Fibroblast of lung (primary cell): Measurements from ENCODE around the gene DIS3L2.

Experiments used
- EZH2 ChIP-seq: IDR thresholded peaks from 2 replicates; pipeline ENCODE4 v1.5.1; 2012; ENCODE audit warnings: low read length, control low read depth, mild to moderate bottlenecking; ENCODE audit errors: missing control alignments
- TF ChIP-seq, protein P1 (sequence below), 2 donors: IDR thresholded peaks in 1 of 2; conservative IDR thresholded peaks in 1 of 2; 1 replicate in 1 of 2; 2 replicates in 1 of 2; pipeline ENCODE4 v1.5.1; 2011 to 2012; ENCODE audit warnings: low read length in 2 of 2, control low read depth in 1 of 2, inconsistent platforms in 1 of 2, low read depth in 1 of 2, mild to moderate bottlenecking in 1 of 2

DNA sequence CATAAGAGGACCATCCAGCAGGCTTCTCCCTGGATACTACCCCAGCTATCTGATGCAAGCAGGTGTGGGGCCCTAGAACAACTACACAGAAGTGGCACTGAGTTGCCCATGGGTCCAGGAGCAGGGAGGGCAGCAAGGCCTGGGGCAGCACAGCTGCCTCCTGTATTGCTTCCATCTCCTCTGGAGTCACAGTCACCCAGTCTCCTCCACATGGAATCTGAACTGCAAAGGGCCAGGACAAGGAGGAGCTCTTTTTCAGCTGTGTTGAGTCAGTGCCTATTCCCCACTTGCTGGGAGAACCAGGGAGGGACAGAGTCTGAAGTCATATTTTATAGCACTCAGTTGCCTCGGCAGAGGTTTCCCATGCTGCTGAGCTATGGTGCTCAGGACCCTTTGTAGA, 349.2 kb downstream of the DIS3L2 start:
- TF ChIP-seq EZH2 = no peak
- TF ChIP-seq, protein P1, sequence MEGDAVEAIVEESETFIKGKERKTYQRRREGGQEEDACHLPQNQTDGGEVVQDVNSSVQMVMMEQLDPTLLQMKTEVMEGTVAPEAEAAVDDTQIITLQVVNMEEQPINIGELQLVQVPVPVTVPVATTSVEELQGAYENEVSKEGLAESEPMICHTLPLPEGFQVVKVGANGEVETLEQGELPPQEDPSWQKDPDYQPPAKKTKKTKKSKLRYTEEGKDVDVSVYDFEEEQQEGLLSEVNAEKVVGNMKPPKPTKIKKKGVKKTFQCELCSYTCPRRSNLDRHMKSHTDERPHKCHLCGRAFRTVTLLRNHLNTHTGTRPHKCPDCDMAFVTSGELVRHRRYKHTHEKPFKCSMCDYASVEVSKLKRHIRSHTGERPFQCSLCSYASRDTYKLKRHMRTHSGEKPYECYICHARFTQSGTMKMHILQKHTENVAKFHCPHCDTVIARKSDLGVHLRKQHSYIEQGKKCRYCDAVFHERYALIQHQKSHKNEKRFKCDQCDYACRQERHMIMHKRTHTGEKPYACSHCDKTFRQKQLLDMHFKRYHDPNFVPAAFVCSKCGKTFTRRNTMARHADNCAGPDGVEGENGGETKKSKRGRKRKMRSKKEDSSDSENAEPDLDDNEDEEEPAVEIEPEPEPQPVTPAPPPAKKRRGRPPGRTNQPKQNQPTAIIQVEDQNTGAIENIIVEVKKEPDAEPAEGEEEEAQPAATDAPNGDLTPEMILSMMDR (conservative IDR thresholded peaks at IDR 0.05 in 1 of 2, IDR thresholded peaks at IDR 0.05 in 1 of 2; ENCODE audit: low read depth in 1 of 2, low read length in 2 of 2) = no peak
